ENCODE measurements around the gene ZNF280B. TPM values are rescaled to one million over a fixed set of nuclear protein-coding genes. Genes with fewer than 3 reads are reported as not detected.

Gene ZNF280B
- total and polyA plus RNA-seq, 2 experiments from 2014 or later: 0.11 to 0.45 TPM

- no peak for TF ChIP-seq EZH2phosphoT487 (IDR thresholded peaks at IDR 0.05; ENCODE audit: insufficient read depth, low read depth)
- TF ChIP-seq EZH2 (IDR thresholded peaks at IDR 0.05; ENCODE audit: insufficient read depth, poor library complexity, severe bottlenecking): no peak
- H3K27ac ChIP-seq: no peak overlapping the region
- no peaks in the 10 kb centered on the region for H3K9me3 ChIP-seq (ENCODE audit: low read depth)
- no peak for DNase-seq
- H3K36me3 ChIP-seq (ENCODE audit: low read depth): no peaks in the 10 kb centered on the region
- WGBS, 2 experiments (ENCODE audit: low coverage in 1 of 2, low lambda C conversion rate in 2 of 2, missing lambda C conversion rate in 2 of 2): 15 to 19% methylated on average over 2 of the region's 2 CpGs
- H3K4me1 ChIP-seq (ENCODE audit: insufficient read depth): no peaks in the 10 kb centered on the region
- no peak overlapping the region for H3K9ac ChIP-seq
- no peak overlapping the region for H3K4me2 ChIP-seq (ENCODE audit: unreplicated experiment)
- in situ Hi-C loops (cut with MboI): no loop called here
- H2AFZ ChIP-seq: no peak overlapping the region
- H3K4me3 ChIP-seq: no peak overlapping the region
- H3K79me2 ChIP-seq (ENCODE audit: insufficient read depth): no peaks in the 10 kb centered on the region
- H3K9me2 ChIP-seq (ENCODE audit: insufficient read depth): no peaks in the 10 kb centered on the region
- no peaks in the 10 kb centered on the region for H3F3A ChIP-seq (ENCODE audit: insufficient read depth)
- H3K27me3 ChIP-seq (replicated peaks; ENCODE audit: insufficient read depth): peaks cover 16% of the 10 kb centered on the region; the same call in 1 of the 2 replicates
- no peaks in the 10 kb centered on the region for H4K20me1 ChIP-seq (ENCODE audit: insufficient read depth)
Observed at GRCh38 chr22:22458387-22458786, 50.2 kb downstream of the ZNF280B start.

- in situ Hi-C loops (cut with MboI): no loop called here
- Histone ChIP-seq H3K4me1 (ENCODE audit: insufficient read depth) (no peaks in the 10 kb centered on the region), H2AFZ (no peak overlapping the region), H4K20me1 (ENCODE audit: insufficient read depth) (no peaks in the 10 kb centered on the region), H3K4me2 (ENCODE audit: unreplicated experiment) (no peak overlapping the region), H3F3A (ENCODE audit: insufficient read depth) (no peaks in the 10 kb centered on the region), H3K4me3 (no peak overlapping the region), H3K9me3 (ENCODE audit: low read depth) (no peaks in the 10 kb centered on the region), H3K9ac (no peak overlapping the region), H3K9me2 (ENCODE audit: insufficient read depth) (no peaks in the 10 kb centered on the region), H3K36me3 (ENCODE audit: low read depth) (no peaks in the 10 kb centered on the region), H3K27me3 (replicated peaks; ENCODE audit: insufficient read depth) (peaks cover 17% of the 10 kb centered on the region; the same call in 1 of the 2 replicates), H3K27ac (no peak overlapping the region), H3K79me2 (ENCODE audit: insufficient read depth) (no peaks in the 10 kb centered on the region)
- no peak for DNase-seq
- WGBS, 2 experiments (ENCODE audit: low coverage in 1 of 2, low lambda C conversion rate in 2 of 2, missing lambda C conversion rate in 2 of 2): 4 to 24% methylated on average over 3 of the region's 3 CpGs
- no peak for TF ChIP-seq EZH2phosphoT487 (IDR thresholded peaks at IDR 0.05; ENCODE audit: insufficient read depth, low read depth)
- TF ChIP-seq EZH2 (IDR thresholded peaks at IDR 0.05; ENCODE audit: insufficient read depth, poor library complexity, severe bottlenecking): no peak
Observed at GRCh38 chr22:22454997-22455396, 53.5 kb downstream of the ZNF280B start.

GRCh38 chr22:22452996-22453686 is 55.4 kb downstream of the ZNF280B start:
- Histone ChIP-seq H3K9me2 (ENCODE audit: insufficient read depth) (no peaks in the 10 kb centered on the region), H3K27ac (no peak overlapping the region), H3F3A (ENCODE audit: insufficient read depth) (no peaks in the 10 kb centered on the region), H2AFZ (no peak overlapping the region), H3K4me1 (ENCODE audit: insufficient read depth) (no peaks in the 10 kb centered on the region), H4K20me1 (ENCODE audit: insufficient read depth) (no peaks in the 10 kb centered on the region), H3K27me3 (replicated peaks; ENCODE audit: insufficient read depth) (peaks cover 17% of the 10 kb centered on the region), H3K36me3 (ENCODE audit: low read depth) (no peaks in the 10 kb centered on the region), H3K4me3 (no peak overlapping the region), H3K9me3 (ENCODE audit: low read depth) (no peaks in the 10 kb centered on the region), H3K4me2 (ENCODE audit: unreplicated experiment) (no peak overlapping the region), H3K9ac (no peak overlapping the region), H3K79me2 (ENCODE audit: insufficient read depth) (no peaks in the 10 kb centered on the region)
- in situ Hi-C loops (cut with MboI): no loop called here
- WGBS, 2 experiments (ENCODE audit: low coverage in 1 of 2, low lambda C conversion rate in 2 of 2, missing lambda C conversion rate in 2 of 2): 29 to 30% methylated on average over 6 of the region's 6 CpGs
- TF ChIP-seq EZH2 (IDR thresholded peaks at IDR 0.05; ENCODE audit: insufficient read depth, poor library complexity, severe bottlenecking): no peak
- no peak for TF ChIP-seq EZH2phosphoT487 (IDR thresholded peaks at IDR 0.05; ENCODE audit: insufficient read depth, low read depth)
- DNase-seq: no peak

- Histone ChIP-seq H3K27me3 (replicated peaks; ENCODE audit: insufficient read depth) (peaks cover 17% of the 10 kb centered on the region), H3K79me2 (ENCODE audit: insufficient read depth) (no peaks in the 10 kb centered on the region), H2AFZ (no peak overlapping the region), H3K27ac (no peak overlapping the region), H3K4me3 (no peak overlapping the region), H3K36me3 (ENCODE audit: low read depth) (no peaks in the 10 kb centered on the region), H3K4me1 (ENCODE audit: insufficient read depth) (no peaks in the 10 kb centered on the region), H4K20me1 (ENCODE audit: insufficient read depth) (no peaks in the 10 kb centered on the region), H3K9me3 (ENCODE audit: low read depth) (no peaks in the 10 kb centered on the region), H3K9ac (no peak overlapping the region), H3K9me2 (ENCODE audit: insufficient read depth) (no peaks in the 10 kb centered on the region), H3K4me2 (ENCODE audit: unreplicated experiment) (no peak overlapping the region), H3F3A (ENCODE audit: insufficient read depth) (no peaks in the 10 kb centered on the region)
- no peak for DNase-seq
- in situ Hi-C loops (cut with MboI): no loop called here
- WGBS, 2 experiments (ENCODE audit: low coverage in 1 of 2, low lambda C conversion rate in 2 of 2, missing lambda C conversion rate in 2 of 2): 6 to 19% methylated on average over 1 of the region's 1 CpG
- no peak for TF ChIP-seq EZH2 (IDR thresholded peaks at IDR 0.05; ENCODE audit: insufficient read depth, poor library complexity, severe bottlenecking)
- no peak for TF ChIP-seq EZH2phosphoT487 (IDR thresholded peaks at IDR 0.05; ENCODE audit: insufficient read depth, low read depth)
Observed at GRCh38 chr22:22452211-22452610, 56.3 kb downstream of the ZNF280B start.
